Colonic mucosa (tissue), 4 donors: ENCODE results near the gene TMEM97. TPM values are rescaled to one million over a fixed set of nuclear protein-coding genes. Genes with fewer than 3 reads are reported as not detected.
"Not testable (repeated sequence)": the region's sequence is repeated elsewhere in the genome, so short reads cannot be mapped to it uniquely, and the experiment has no call there.

Experiments
- DNase-seq: peaks from one replicate; pipeline ENCODE4 v3.0.0-alpha.2; 2020
- H3K27ac ChIP-seq: fragments of 200-600 bp; one replicate; pipeline ENCODE4 v1.8.0; 2021
- H3K27me3 ChIP-seq: fragments of 200-600 bp; one replicate; pipeline ENCODE4 v1.8.0; 2021
- H3K36me3 ChIP-seq: fragments of 200-600 bp; one replicate; pipeline ENCODE4 v1.8.0; 2021
- H3K4me1 ChIP-seq: fragments of 200-600 bp; one replicate; pipeline ENCODE4 v1.8.0; 2021; ENCODE audit warnings: mild to moderate bottlenecking
- H3K4me3 ChIP-seq: fragments of 200-600 bp; one replicate; pipeline ENCODE4 v1.8.0; 2021
- H3K9ac ChIP-seq, 2 donors: one replicate each; pipeline ENCODE4 v1.7.0; 2013; ENCODE audit warnings: control low read depth in 2 of 2, low read depth in 2 of 2, low read length in 2 of 2
- H3K9me3 ChIP-seq: fragments of 200-600 bp; one replicate; pipeline ENCODE4 v1.8.0; 2021
- CTCF ChIP-seq: fragments of 200-600 bp; IDR thresholded peaks from one replicate; pipeline ENCODE4 v1.8.0; 2022; ENCODE audit warnings: antibody characterized with exemption, mild to moderate bottlenecking
- intact Hi-C: fragments of 100-400 bp; cut with DNase I; formaldehyde crosslinking; loops from one replicate; pipeline ENCODE4 v1.14.1; 2022
- total RNA-seq, 2 donors: library from RNA; stranded (reverse); fragmentation: NEBNext Ultra II Directional in 1 of 2; extraction: Animal tissue kit (Norgen Biotek cat#: 25700) in 1 of 2; gene quantifications; one replicate each; pipeline ENCODE4 v1.2.1, GENCODE V29; 2021
- donor health status: healthy.
- donor health status: DM: no; HTN: no; CAD: no.
- donor health status: DM: no; HTN: no; CAD: no.

Gene TMEM97
- 10 to 100 TPM; 37.2 to 38.5 TPM for total RNA-seq

- Histone ChIP-seq H3K36me3 (no peaks in the 10 kb centered on the region), H3K4me3 (peak within 1 kb of the TSS; percentile 63), H3K9ac (peak within 1 kb of the TSS; percentile 65 to 89), H3K4me1 (no peaks in the 10 kb centered on the region), H3K27ac (peak within 1 kb of the TSS; percentile 34), H3K27me3 (no peaks in the 10 kb centered on the region), H3K9me3 (no peaks in the 10 kb centered on the region)
- peak; percentile 98 for DNase-seq
- intact Hi-C loops: no loop called here
- no peak for TF ChIP-seq CTCF
Observed at GRCh38 chr17:28318759-28319597, at the start of gene TMEM97. TMEM97 (plus strand) TSS chr17:28319200; CDS start chr17:28319240, 40 bp downstream.

- H3K27me3 ChIP-seq: no peaks in the 10 kb centered on the region
- no peak overlapping the region for H3K9ac ChIP-seq
- no peak overlapping the region for H3K27ac ChIP-seq
- H3K4me1 ChIP-seq: no peaks in the 10 kb centered on the region
- intact Hi-C loops: no loop called here
- H3K4me3 ChIP-seq: no peak overlapping the region
- no peak for DNase-seq
- no peak for TF ChIP-seq CTCF
- H3K9me3 ChIP-seq: no peaks in the 10 kb centered on the region
- H3K36me3 ChIP-seq: no peaks in the 10 kb centered on the region
Observed at GRCh38 chr17:28270055-28270454, 48.9 kb upstream of the TMEM97 start.

- no peaks in the 10 kb centered on the region for H3K36me3 ChIP-seq
- H3K9ac ChIP-seq: no peak overlapping the region
- no peaks in the 10 kb centered on the region for H3K9me3 ChIP-seq
- no peak for DNase-seq
- no peaks in the 10 kb centered on the region for H3K27me3 ChIP-seq
- H3K4me3 ChIP-seq: no peak overlapping the region
- H3K4me1 ChIP-seq: no peaks in the 10 kb centered on the region
- H3K27ac ChIP-seq: no peak overlapping the region
- intact Hi-C loops: no loop called here
- no peak for TF ChIP-seq CTCF
Observed at GRCh38 chr17:28270926-28271325, 48.1 kb upstream of the TMEM97 start.

- no peaks in the 10 kb centered on the region for H3K36me3 ChIP-seq
- intact Hi-C loops: no loop called here
- no peak overlapping the region for H3K9ac ChIP-seq
- no peaks in the 10 kb centered on the region for H3K27me3 ChIP-seq
- no peak overlapping the region for H3K4me3 ChIP-seq
- no peaks in the 10 kb centered on the region for H3K4me1 ChIP-seq
- no peaks in the 10 kb centered on the region for H3K9me3 ChIP-seq
- TF ChIP-seq CTCF: no peak
- no peak overlapping the region for H3K27ac ChIP-seq
- DNase-seq: no peak
Observed at GRCh38 chr17:28271431-28271830, 47.6 kb upstream of the TMEM97 start.

- H3K27me3 ChIP-seq: no peaks in the 10 kb centered on the region
- intact Hi-C loops: no loop called here
- no peaks in the 10 kb centered on the region for H3K4me1 ChIP-seq
- H3K9ac ChIP-seq: no peak overlapping the region
- no peak overlapping the region for H3K27ac ChIP-seq
- no peak for TF ChIP-seq CTCF
- no peaks in the 10 kb centered on the region for H3K9me3 ChIP-seq
- no peak for DNase-seq
- H3K4me3 ChIP-seq: no peak overlapping the region
- H3K36me3 ChIP-seq: no peaks in the 10 kb centered on the region
Observed at GRCh38 chr17:28272166-28272565, 46.8 kb upstream of the TMEM97 start.

GRCh38 chr17:28273341-28273740, 45.7 kb upstream of the TMEM97 start:
- H3K4me1 ChIP-seq, intact Hi-C loops, H3K27ac ChIP-seq, DNase-seq, H3K9me3 ChIP-seq, H3K4me3 ChIP-seq, H3K9ac ChIP-seq, H3K36me3 ChIP-seq, H3K27me3 ChIP-seq: not testable (repeated sequence)
